Upper lobe of left lung (tissue), 6 donors: ENCODE results near the gene FBLN7. TPM values are rescaled to one million over a fixed set of nuclear protein-coding genes. Genes with fewer than 3 reads are reported as not detected.

Experiments
- ATAC-seq, 2 donors: fragments of 200-7000 bp; cut with Tn5 transposase; one replicate each; pipeline ENCODE4 v1.9.1; 2022; ENCODE audit warnings: mild to moderate bottlenecking in 2 of 2, moderate library complexity in 2 of 2; ENCODE audit not compliant: low FRiP score in 2 of 2
- DNase-seq, 2 donors: peaks; one replicate each; pipeline ENCODE4 v3.0.0-alpha.2; 2019 to 2020
- H3K27ac ChIP-seq, 4 donors: fragments of 200-600 bp; sonication (generic); one replicate each; pipeline ENCODE4 v1.5.1; 2016 to 2019
- H3K27me3 ChIP-seq, 4 donors: fragments of 200-600 bp; sonication (generic); one replicate each; pipeline ENCODE4 v1.5.1; 2017 to 2019
- H3K36me3 ChIP-seq, 4 donors: fragments of 200-600 bp; sonication (generic); one replicate each; pipeline ENCODE4 v1.5.1; 2016 to 2019
- H3K4me1 ChIP-seq, 4 donors: fragments of 200-600 bp; sonication (generic); one replicate each; pipeline ENCODE4 v1.5.1; 2018 to 2019
- H3K4me3 ChIP-seq, 4 donors: fragments of 200-600 bp; sonication (generic); one replicate each; pipeline ENCODE4 v1.5.1; 2017 to 2019; ENCODE audit warnings: mild to moderate bottlenecking in 2 of 4, moderate library complexity in 1 of 4
- H3K9me3 ChIP-seq, 4 donors: fragments of 200-600 bp; sonication (generic); one replicate each; pipeline ENCODE4 v1.5.1; 2018 to 2019
- EP300 ChIP-seq, 4 donors: sonication (generic); formaldehyde crosslinking; IDR thresholded peaks; one replicate each; pipeline ENCODE4 v1.5.1; 2017; ENCODE audit warnings: antibody characterized with exemption in 4 of 4, control low read depth in 2 of 4
- POLR2A ChIP-seq, 4 donors: fragments of 450-650 bp; IDR thresholded peaks; one replicate each; pipeline ENCODE4 v1.5.1; 2016 to 2017; ENCODE audit warnings: antibody characterized with exemption in 4 of 4, mild to moderate bottlenecking in 2 of 4
- POLR2AphosphoS5 ChIP-seq, 2 donors: sonication (generic); formaldehyde crosslinking; IDR thresholded peaks; one replicate each; pipeline ENCODE4 v1.5.1; 2017; ENCODE audit warnings: antibody characterized with exemption in 2 of 2
- WGBS, 2 donors: methylation state at CpG; one replicate each; pipeline ENCODE4 v1.1.5; 2017 to 2018; 5-methylcytosine and 5-hydroxymethylcytosine counted together
- total RNA-seq, 6 donors: library from RNA; depleted of rRNA in 4 of 6; stranded (reverse); fragments of >200 nt in 4 of 6; gene quantifications; one replicate each; pipeline versions ENCODE4 v1.1.0 to v1.2.1, GENCODE V29; 2016 to 2021
- TF ChIP-seq, protein P1 (sequence below), 6 experiments: fragments of 450-650 bp in 4 of 6; fragments of 200-600 bp in 2 of 6; sonication (generic) in 2 of 6; IDR thresholded peaks; one replicate each; pipeline ENCODE4 v1.5.1; 2016 to 2019; ENCODE audit warnings: antibody characterized with exemption in 6 of 6
- donor health status: DM: no; HTN: no; CAD: no; lungs with moderate emphysema.
- donor health status: DM: no; HTN: yes; CAD: no; lungs with severe emphysema.

FBLN7 gene
- total RNA-seq, 6 donors from 2014 or later, result 2.0 to 6.9 (median 4.0) TPM; not detected in 1

DNA sequence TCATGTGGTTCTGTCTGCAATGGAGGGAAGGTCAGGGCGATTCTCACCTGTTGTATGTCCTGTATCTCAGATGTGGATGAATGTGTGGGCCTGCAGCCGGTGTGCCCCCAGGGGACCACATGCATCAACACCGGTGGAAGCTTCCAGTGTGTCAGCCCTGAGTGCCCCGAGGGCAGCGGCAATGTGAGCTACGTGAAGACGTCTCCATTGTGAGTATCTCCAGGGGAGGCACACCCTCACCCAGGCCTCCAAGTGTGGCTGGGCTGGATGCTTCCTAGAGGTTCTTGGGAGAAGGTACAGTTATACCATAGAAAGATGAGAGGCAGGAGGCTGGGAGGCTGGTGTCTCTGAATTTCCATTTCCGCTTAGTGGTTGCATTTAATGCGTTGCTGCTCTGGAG is 46.9 kb downstream of the FBLN7 start:
- H3K27ac ChIP-seq, result no peak overlapping the region
- no peak for ATAC-seq
- H3K27me3 ChIP-seq, result peaks cover 0 to 8% (median 2%) of the 10 kb centered on the region in 4 donors
- no peaks in the 10 kb centered on the region for H3K36me3 ChIP-seq
- WGBS, 2 donors, result 81% methylated on average over 7 to 8 of the region's 9 CpGs
- DNase-seq, result peak in 1 of 2 donors; percentile 23
- peaks cover 0 to 6% (median 0%) of the 10 kb centered on the region in 4 donors for H3K4me1 ChIP-seq
- H3K4me3 ChIP-seq, result no peak overlapping the region
- H3K9me3 ChIP-seq, result peaks cover 0 to 3% (median 0%) of the 10 kb centered on the region in 4 donors
- TF ChIP-seq EP300 (IDR thresholded peaks at IDR 0.05), result no peak
- TF ChIP-seq POLR2AphosphoS5 (IDR thresholded peaks at IDR 0.05), result no peak
- TF ChIP-seq, protein P1, sequence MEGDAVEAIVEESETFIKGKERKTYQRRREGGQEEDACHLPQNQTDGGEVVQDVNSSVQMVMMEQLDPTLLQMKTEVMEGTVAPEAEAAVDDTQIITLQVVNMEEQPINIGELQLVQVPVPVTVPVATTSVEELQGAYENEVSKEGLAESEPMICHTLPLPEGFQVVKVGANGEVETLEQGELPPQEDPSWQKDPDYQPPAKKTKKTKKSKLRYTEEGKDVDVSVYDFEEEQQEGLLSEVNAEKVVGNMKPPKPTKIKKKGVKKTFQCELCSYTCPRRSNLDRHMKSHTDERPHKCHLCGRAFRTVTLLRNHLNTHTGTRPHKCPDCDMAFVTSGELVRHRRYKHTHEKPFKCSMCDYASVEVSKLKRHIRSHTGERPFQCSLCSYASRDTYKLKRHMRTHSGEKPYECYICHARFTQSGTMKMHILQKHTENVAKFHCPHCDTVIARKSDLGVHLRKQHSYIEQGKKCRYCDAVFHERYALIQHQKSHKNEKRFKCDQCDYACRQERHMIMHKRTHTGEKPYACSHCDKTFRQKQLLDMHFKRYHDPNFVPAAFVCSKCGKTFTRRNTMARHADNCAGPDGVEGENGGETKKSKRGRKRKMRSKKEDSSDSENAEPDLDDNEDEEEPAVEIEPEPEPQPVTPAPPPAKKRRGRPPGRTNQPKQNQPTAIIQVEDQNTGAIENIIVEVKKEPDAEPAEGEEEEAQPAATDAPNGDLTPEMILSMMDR (IDR thresholded peaks at IDR 0.05), result no peak
- TF ChIP-seq POLR2A (IDR thresholded peaks at IDR 0.05), result no peak

DNA sequence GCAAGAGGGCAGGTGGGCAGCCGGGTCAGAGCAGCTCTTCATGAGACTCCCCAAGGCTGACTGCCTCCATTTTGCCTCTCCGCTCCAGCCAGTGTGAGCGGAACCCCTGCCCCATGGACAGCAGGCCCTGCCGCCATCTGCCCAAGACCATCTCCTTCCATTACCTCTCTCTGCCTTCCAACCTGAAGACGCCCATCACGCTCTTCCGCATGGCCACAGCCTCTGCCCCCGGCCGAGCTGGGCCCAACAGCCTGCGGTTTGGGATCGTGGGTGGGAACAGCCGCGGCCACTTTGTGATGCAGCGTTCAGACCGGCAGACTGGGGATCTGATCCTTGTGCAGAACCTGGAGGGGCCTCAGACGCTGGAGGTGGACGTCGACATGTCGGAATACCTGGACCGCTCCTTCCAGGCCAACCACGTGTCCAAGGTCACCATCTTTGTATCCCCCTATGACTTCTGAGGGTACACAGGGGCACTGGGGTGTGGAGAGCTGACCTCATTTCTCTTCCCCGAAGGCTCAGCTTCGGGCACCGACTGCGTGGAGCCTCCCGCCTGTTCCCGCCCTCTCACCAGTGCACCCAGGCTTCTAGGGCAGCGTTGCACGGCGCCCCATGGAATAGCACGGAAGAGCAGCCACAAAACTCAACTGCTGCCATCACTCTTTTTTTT is 49.0 kb downstream of the FBLN7 start:
- H3K4me3 ChIP-seq, result no peak overlapping the region
- 98% methylated on average over 30 of the region's 31 CpGs for WGBS, 2 donors
- H3K9me3 ChIP-seq, result no peaks in the 10 kb centered on the region
- H3K36me3 ChIP-seq, result no peaks in the 10 kb centered on the region
- H3K4me1 ChIP-seq, result peaks cover 0 to 2% (median 0%) of the 10 kb centered on the region in 4 donors
- no peak overlapping the region for H3K27ac ChIP-seq
- ATAC-seq (no peak), DNase-seq (peak in 1 of 2 donors; percentile 58)
- H3K27me3 ChIP-seq, result no peaks in the 10 kb centered on the region
- no peak for TF ChIP-seq POLR2AphosphoS5 (IDR thresholded peaks at IDR 0.05)
- TF ChIP-seq EP300 (IDR thresholded peaks at IDR 0.05), result no peak
- TF ChIP-seq POLR2A (IDR thresholded peaks at IDR 0.05), result no peak
- TF ChIP-seq, protein P1 (IDR thresholded peaks at IDR 0.05), result no peak

DNA sequence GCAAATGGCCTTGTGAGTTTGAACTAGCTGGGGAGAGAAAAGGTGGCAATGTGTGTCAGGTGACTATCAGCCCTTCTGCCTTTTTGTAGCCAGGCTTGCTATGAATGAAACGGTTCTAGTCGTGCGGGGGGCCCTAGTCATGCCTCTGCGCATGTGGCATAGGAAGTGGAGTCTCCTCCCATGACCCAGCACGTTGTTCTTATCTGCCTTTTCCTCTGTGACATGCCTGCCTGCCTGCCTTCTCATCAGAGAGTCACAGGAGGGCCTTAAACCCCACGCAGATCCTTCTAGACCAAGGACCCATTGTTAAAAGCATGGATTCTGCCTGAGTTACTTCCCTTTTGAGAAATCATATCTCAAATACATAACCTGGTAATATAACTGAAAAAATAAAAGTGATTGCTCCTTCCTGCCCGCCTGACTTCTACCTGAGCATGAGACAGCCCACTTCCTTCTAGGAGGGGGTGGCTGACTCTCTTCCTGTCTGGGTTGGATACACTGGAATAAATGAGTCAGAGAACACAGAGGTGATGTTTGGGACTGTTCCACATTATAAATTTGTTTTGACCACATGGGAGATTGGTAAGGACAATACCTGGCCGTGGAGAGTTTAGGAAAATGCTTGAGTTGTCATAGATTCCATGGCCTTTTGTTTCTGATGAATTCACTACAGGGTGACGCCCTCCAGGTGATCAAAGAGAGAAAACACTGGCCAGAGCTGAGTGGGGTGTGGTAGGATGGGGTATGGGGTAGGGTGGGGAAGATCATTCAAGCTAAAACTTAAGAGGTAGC is 49.8 kb downstream of the FBLN7 start:
- Histone ChIP-seq H3K9me3 (no peaks in the 10 kb centered on the region), H3K27ac (no peak overlapping the region), H3K4me1 (peaks cover 0 to 2% (median 0%) of the 10 kb centered on the region in 4 donors), H3K27me3 (no peaks in the 10 kb centered on the region), H3K36me3 (no peaks in the 10 kb centered on the region), H3K4me3 (no peak overlapping the region)
- DNase-seq (no peak), ATAC-seq (no peak)
- no peak for TF ChIP-seq EP300 (IDR thresholded peaks at IDR 0.05)
- TF ChIP-seq POLR2AphosphoS5 (IDR thresholded peaks at IDR 0.05), result no peak
- TF ChIP-seq POLR2A (IDR thresholded peaks at IDR 0.05), result no peak
- TF ChIP-seq, protein P1 (IDR thresholded peaks at IDR 0.05), result no peak
- 67 to 79% methylated on average over 9 of the region's 9 CpGs for WGBS, 2 donors

DNA sequence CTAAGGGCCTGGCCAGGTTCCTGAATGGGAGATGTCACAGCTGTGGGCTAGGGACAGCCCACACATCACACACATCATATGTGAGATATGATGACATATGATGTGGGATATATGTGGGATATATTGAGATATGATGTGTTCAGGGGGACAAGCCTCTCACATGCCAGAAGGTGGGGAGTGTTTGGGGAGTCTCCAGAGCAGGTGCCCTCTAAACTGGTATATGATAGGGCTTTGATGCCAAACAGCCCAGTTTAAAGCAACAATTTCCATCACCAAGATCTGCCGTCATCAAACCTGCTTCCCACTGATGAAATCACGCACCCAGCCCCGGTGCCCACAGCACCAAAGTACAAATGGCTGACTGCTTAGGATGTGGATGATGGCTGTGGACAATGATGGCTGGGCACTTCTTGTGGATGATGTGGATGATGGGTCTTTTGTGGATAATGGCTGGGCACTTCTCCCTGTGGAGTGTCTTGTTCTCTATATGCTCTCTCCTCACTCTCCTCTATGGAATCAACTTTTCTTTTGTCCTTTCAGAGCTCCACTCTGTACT is 50.9 kb downstream of the FBLN7 start:
- H3K9me3 ChIP-seq, result no peaks in the 10 kb centered on the region
- H3K36me3 ChIP-seq, result no peaks in the 10 kb centered on the region
- DNase-seq, result no peak
- no peak for TF ChIP-seq EP300 (IDR thresholded peaks at IDR 0.05)
- TF ChIP-seq POLR2A (IDR thresholded peaks at IDR 0.05), result no peak
- TF ChIP-seq, protein P1 (IDR thresholded peaks at IDR 0.05), result no peak
- TF ChIP-seq POLR2AphosphoS5 (IDR thresholded peaks at IDR 0.05), result no peak
- H3K4me1 ChIP-seq, result peaks cover 0 to 2% (median 0%) of the 10 kb centered on the region in 4 donors
- ATAC-seq, result no peak
- no peak overlapping the region for H3K27ac ChIP-seq
- H3K4me3 ChIP-seq, result no peak overlapping the region
- 92 to 95% methylated on average over 3 of the region's 3 CpGs for WGBS, 2 donors
- no peaks in the 10 kb centered on the region for H3K27me3 ChIP-seq
